MG63 (cell line): Measurements from ENCODE around the gene MAP3K2. TPM values are rescaled to one million over a fixed set of nuclear protein-coding genes. Genes with fewer than 3 reads are reported as not detected.

Experiments used
- DNase-seq: peaks from one replicate; pipeline ENCODE4 v3.0.0-alpha.2; 2020
- H3K27me3 ChIP-seq: fragments of 250-450 bp; sonication (Bioruptor Pico); 2 replicates; pipeline ENCODE4 v1.5.1; 2020; ENCODE audit warnings: mild to moderate bottlenecking, moderate library complexity
- H3K36me3 ChIP-seq: fragments of 250-450 bp; sonication (Bioruptor Pico); 2 replicates; pipeline ENCODE4 v1.5.1; 2020; ENCODE audit warnings: mild to moderate bottlenecking, moderate library complexity
- H3K4me3 ChIP-seq: fragments of 250-450 bp; sonication (Bioruptor Pico); 2 replicates; pipeline ENCODE4 v1.5.1; 2020; ENCODE audit warnings: mild to moderate bottlenecking, moderate library complexity
- H3K9me3 ChIP-seq: fragments of 250-450 bp; sonication (Bioruptor Pico); 2 replicates; pipeline ENCODE4 v1.5.1; 2020; ENCODE audit warnings: mild to moderate bottlenecking, moderate library complexity
- total RNA-seq: library from RNA; depleted of rRNA; stranded (reverse); fragments of >200 nt; shearing (Covaris generic); gene quantifications from 2 replicates; pipeline ENCODE4 v1.2.3, GENCODE V29; 2014; ENCODE audit warnings: low replicate concordance

MAP3K2 gene
- total RNA-seq, 1 experiment from 2014 or later = 10.6 TPM

GRCh38 chr2:127397568-127398238 lies 9.9 kb upstream of the MAP3K2 start:
- H3K36me3 ChIP-seq = no peaks in the 10 kb centered on the region
- H3K4me3 ChIP-seq = no peak overlapping the region
- DNase-seq = no peak
- H3K9me3 ChIP-seq = peaks cover 2% of the 10 kb centered on the region; the same call in 1 of the 2 replicates
- H3K27me3 ChIP-seq = no peaks in the 10 kb centered on the region

GRCh38 chr2:127394492-127394891 lies 6.7 kb upstream of the MAP3K2 start:
- no peaks in the 10 kb centered on the region for H3K27me3 ChIP-seq
- no peak overlapping the region for H3K4me3 ChIP-seq
- H3K9me3 ChIP-seq = peaks cover 2% of the 10 kb centered on the region; the same call in 1 of the 2 replicates
- no peaks in the 10 kb centered on the region for H3K36me3 ChIP-seq
- no peak for DNase-seq

- peaks cover 2% of the 10 kb centered on the region; the same call in 1 of the 2 replicates for H3K9me3 ChIP-seq
- no peaks in the 10 kb centered on the region for H3K27me3 ChIP-seq
- H3K4me3 ChIP-seq = no peak overlapping the region
- no peaks in the 10 kb centered on the region for H3K36me3 ChIP-seq
- no peak for DNase-seq
Observed at GRCh38 chr2:127392828-127393578, 5.2 kb upstream of the MAP3K2 start.

GRCh38 chr2:127392133-127392827 lies 4.5 kb upstream of the MAP3K2 start:
- no peak for DNase-seq
- peaks cover 2% of the 10 kb centered on the region; the same call in 1 of the 2 replicates for H3K9me3 ChIP-seq
- H3K4me3 ChIP-seq = no peak overlapping the region
- no peaks in the 10 kb centered on the region for H3K36me3 ChIP-seq
- H3K27me3 ChIP-seq = no peaks in the 10 kb centered on the region

- DNase-seq = no peak
- Histone ChIP-seq H3K9me3 (peaks cover 2% of the 10 kb centered on the region; the same call in 1 of the 2 replicates), H3K27me3 (no peaks in the 10 kb centered on the region), H3K4me3 (no peak overlapping the region), H3K36me3 (no peaks in the 10 kb centered on the region; the same call in 1 of the 2 replicates)
Observed at GRCh38 chr2:127389778-127390435, 2.1 kb upstream of the MAP3K2 start.

GRCh38 chr2:127388423-127389164 lies 819 bp upstream of the MAP3K2 start:
- H3K9me3 ChIP-seq = peaks cover 2% of the 10 kb centered on the region; the same call in 1 of the 2 replicates
- no peaks in the 10 kb centered on the region; the same call in 1 of the 2 replicates for H3K36me3 ChIP-seq
- no peaks in the 10 kb centered on the region for H3K27me3 ChIP-seq
- peak overlapping the region; percentile 98 for H3K4me3 ChIP-seq
- DNase-seq = no peak

- peaks cover 2% of the 10 kb centered on the region; the same call in 1 of the 2 replicates for H3K36me3 ChIP-seq
- no peaks in the 10 kb centered on the region for H3K27me3 ChIP-seq
- peak; percentile 88 for DNase-seq
Observed at GRCh38 chr2:127386764-127387654, 766 bp downstream of the MAP3K2 start.

GRCh38 chr2:127386246-127386645 lies 1.5 kb downstream of the MAP3K2 start:
- H3K27me3 ChIP-seq = no peaks in the 10 kb centered on the region
- no peaks in the 10 kb centered on the region for H3K9me3 ChIP-seq
- H3K36me3 ChIP-seq = peaks cover 2% of the 10 kb centered on the region; the same call in 1 of the 2 replicates
- no peak for DNase-seq
- peak overlapping the region; percentile 98 for H3K4me3 ChIP-seq

More at GRCh38 chr2:127386764-127387654, 766 bp downstream of the MAP3K2 start:
- peak overlapping the region; percentile 98 for H3K4me3 ChIP-seq
- no peaks in the 10 kb centered on the region for H3K9me3 ChIP-seq

- H3K9me3 ChIP-seq = no peaks in the 10 kb centered on the region
- DNase-seq = no peak
- no peaks in the 10 kb centered on the region for H3K27me3 ChIP-seq
Observed at GRCh38 chr2:127384529-127384928, 3.2 kb downstream of the MAP3K2 start.

GRCh38 chr2:127382831-127383230 lies 4.9 kb downstream of the MAP3K2 start:
- H3K36me3 ChIP-seq = peaks cover 2% of the 10 kb centered on the region; the same call in 1 of the 2 replicates
- no peaks in the 10 kb centered on the region for H3K27me3 ChIP-seq
- H3K9me3 ChIP-seq = no peaks in the 10 kb centered on the region
- DNase-seq = no peak
- no peak overlapping the region for H3K4me3 ChIP-seq

More at GRCh38 chr2:127384529-127384928, 3.2 kb downstream of the MAP3K2 start:
- Histone ChIP-seq H3K4me3 (no peak overlapping the region), H3K36me3 (peaks cover 2% of the 10 kb centered on the region; the same call in 1 of the 2 replicates)

GRCh38 chr2:127381762-127382161 lies 6.0 kb downstream of the MAP3K2 start:
- H3K36me3 ChIP-seq = peaks cover 3% of the 10 kb centered on the region
- H3K9me3 ChIP-seq = no peaks in the 10 kb centered on the region
- no peak for DNase-seq
- no peak overlapping the region for H3K4me3 ChIP-seq
- H3K27me3 ChIP-seq = no peaks in the 10 kb centered on the region

- Histone ChIP-seq H3K27me3 (no peaks in the 10 kb centered on the region), H3K9me3 (no peaks in the 10 kb centered on the region), H3K36me3 (peaks cover 7% of the 10 kb centered on the region), H3K4me3 (no peak overlapping the region)
- DNase-seq = no peak
Observed at GRCh38 chr2:127379712-127380355, 7.9 kb downstream of the MAP3K2 start.

- Histone ChIP-seq H3K36me3 (peaks cover 7% of the 10 kb centered on the region), H3K4me3 (no peak overlapping the region), H3K9me3 (peaks cover 6% of the 10 kb centered on the region), H3K27me3 (no peaks in the 10 kb centered on the region)
- no peak for DNase-seq
Observed at GRCh38 chr2:127378720-127379119, 9.1 kb downstream of the MAP3K2 start.

GRCh38 chr2:127377262-127377661 lies 10.5 kb downstream of the MAP3K2 start:
- DNase-seq = no peak
- H3K4me3 ChIP-seq = no peak overlapping the region
- H3K36me3 ChIP-seq = peaks cover 5% of the 10 kb centered on the region; the same call in 1 of the 2 replicates
- no peaks in the 10 kb centered on the region for H3K27me3 ChIP-seq
- H3K9me3 ChIP-seq = peaks cover 11% of the 10 kb centered on the region
